ENCODE data around the gene SEMA3D. TPM values are rescaled to one million over a fixed set of nuclear protein-coding genes. Genes with fewer than 3 reads are reported as not detected.

SEMA3D gene
- total and polyA plus RNA-seq, 2 of the 4 experiments (the other 2 are of a cell fraction) = 2.9 to 13.6 TPM

DNA sequence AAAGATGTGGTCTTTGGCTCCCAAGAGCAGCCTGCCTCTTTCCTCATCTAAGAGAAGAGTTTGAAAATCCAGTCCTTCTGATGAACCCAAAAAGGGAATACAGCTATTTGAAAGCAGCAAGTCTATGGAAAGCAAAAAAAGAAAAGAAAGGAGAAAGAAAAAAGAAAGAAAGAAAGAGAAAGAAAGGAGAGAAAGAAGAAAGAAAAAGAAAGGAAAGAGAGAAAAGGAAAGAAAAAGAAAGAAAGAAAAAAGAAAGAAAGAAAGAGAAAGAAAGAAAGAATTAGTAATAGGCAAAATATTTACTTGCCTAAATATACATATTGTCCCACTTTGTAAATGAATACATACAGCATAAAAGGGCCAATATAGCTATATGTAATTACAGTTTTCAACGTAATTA, 89.0 kb downstream of the SEMA3D start:
- Histone ChIP-seq H2AK5ac (ENCODE audit: low read depth, low read length) (no peak overlapping the region), H3K9me1 (ENCODE audit: insufficient read depth, low read length) (no peaks in the 10 kb centered on the region), H3K79me1 (ENCODE audit: low read depth in 1 of 2, low read length in 2 of 2) (no peaks in the 10 kb centered on the region), H3K4ac (ENCODE audit: low read depth, low read length) (no peak overlapping the region), H2BK120ac (ENCODE audit: low read depth, low read length) (no peak overlapping the region), H3K9me3 (ENCODE audit: control insufficient read depth, insufficient read depth, low read length) (no peaks in the 10 kb centered on the region), H3K4me2 (ENCODE audit: low read depth, low read length) (no peak overlapping the region), H2BK5ac (ENCODE audit: low read depth, low read length, poor library complexity, severe bottlenecking) (no peak overlapping the region), H3K36me3 (ENCODE audit: control insufficient read depth, insufficient read depth, low read length) (no peaks in the 10 kb centered on the region), H3K27me3 (ENCODE audit: control insufficient read depth, insufficient read depth, low read length) (no peaks in the 10 kb centered on the region), H3K23ac (ENCODE audit: low read depth, low read length) (no peak overlapping the region), H4K5ac (ENCODE audit: low read depth, low read length) (no peak overlapping the region), H3K4me1 (ENCODE audit: control insufficient read depth, insufficient read depth, low read length) (no peaks in the 10 kb centered on the region), H2AK9ac (replicated peaks; ENCODE audit: low read depth, low read length, poor library complexity) (no peak overlapping the region), H4K8ac (ENCODE audit: low read depth in 2 of 2, low read length in 2 of 2) (no peak overlapping the region), H3K56ac (ENCODE audit: extremely low read depth, insufficient read depth, low read length) (no peak overlapping the region), H3K18ac (ENCODE audit: low read depth, low read length) (no peak overlapping the region), H3K27ac (ENCODE audit: insufficient read depth, low read length) (no peak overlapping the region), H3K14ac (replicated peaks; ENCODE audit: low read depth, low read length) (no peak overlapping the region), H2BK15ac (ENCODE audit: low read depth, low read length) (no peak overlapping the region), H2AFZ (replicated peaks; ENCODE audit: low read length, poor library complexity) (no peak overlapping the region), H2BK20ac (ENCODE audit: low read depth, low read length) (no peak overlapping the region), H3K9ac (ENCODE audit: low read depth, low read length) (no peak overlapping the region), H4K91ac (ENCODE audit: insufficient read depth, low read depth, low read length) (no peak overlapping the region), H4K20me1 (ENCODE audit: insufficient read depth, low read length) (no peaks in the 10 kb centered on the region), H3K4me3 (ENCODE audit: insufficient read depth, low read depth, low read length) (no peak overlapping the region)
- TF ChIP-seq, protein P1, sequence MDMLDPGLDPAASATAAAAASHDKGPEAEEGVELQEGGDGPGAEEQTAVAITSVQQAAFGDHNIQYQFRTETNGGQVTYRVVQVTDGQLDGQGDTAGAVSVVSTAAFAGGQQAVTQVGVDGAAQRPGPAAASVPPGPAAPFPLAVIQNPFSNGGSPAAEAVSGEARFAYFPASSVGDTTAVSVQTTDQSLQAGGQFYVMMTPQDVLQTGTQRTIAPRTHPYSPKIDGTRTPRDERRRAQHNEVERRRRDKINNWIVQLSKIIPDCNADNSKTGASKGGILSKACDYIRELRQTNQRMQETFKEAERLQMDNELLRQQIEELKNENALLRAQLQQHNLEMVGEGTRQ (IDR thresholded peaks at IDR 0.05; ENCODE audit: low read depth, low read length) = no peak
- no peak for TF ChIP-seq POLR2A (IDR thresholded peaks at IDR 0.05; ENCODE audit: low read depth, low read length)
- TF ChIP-seq CEBPB (IDR thresholded peaks at IDR 0.05; ENCODE audit: low read depth, low read length) = no peak
- no peak for TF ChIP-seq MXI1 (IDR thresholded peaks at IDR 0.05; ENCODE audit: borderline replicate concordance, low read depth, low read length)
- no peak for TF ChIP-seq BHLHE40 (IDR thresholded peaks at IDR 0.05; ENCODE audit: low read depth, low read length)
- no peak for TF ChIP-seq MAZ (IDR thresholded peaks at IDR 0.05; ENCODE audit: borderline replicate concordance, low read depth, low read length)
- TF ChIP-seq CHD1 (IDR thresholded peaks at IDR 0.05; ENCODE audit: low read depth, low read length) = no peak
- no peak for TF ChIP-seq SMC3 (IDR thresholded peaks at IDR 0.05; ENCODE audit: low read depth, low read length)
- no peak for TF ChIP-seq RCOR1 (IDR thresholded peaks at IDR 0.05; ENCODE audit: insufficient replicate concordance, low read length)
- TF ChIP-seq RFX5 (IDR thresholded peaks at IDR 0.05; ENCODE audit: low read depth, low read length) = no peak
- no peak for TF ChIP-seq FOS (IDR thresholded peaks at IDR 0.05; ENCODE audit: low read depth, low read length)
- TF ChIP-seq NFE2L2 (IDR thresholded peaks at IDR 0.05; ENCODE audit: low read depth, low read length) = no peak
- TF ChIP-seq, protein P2, sequence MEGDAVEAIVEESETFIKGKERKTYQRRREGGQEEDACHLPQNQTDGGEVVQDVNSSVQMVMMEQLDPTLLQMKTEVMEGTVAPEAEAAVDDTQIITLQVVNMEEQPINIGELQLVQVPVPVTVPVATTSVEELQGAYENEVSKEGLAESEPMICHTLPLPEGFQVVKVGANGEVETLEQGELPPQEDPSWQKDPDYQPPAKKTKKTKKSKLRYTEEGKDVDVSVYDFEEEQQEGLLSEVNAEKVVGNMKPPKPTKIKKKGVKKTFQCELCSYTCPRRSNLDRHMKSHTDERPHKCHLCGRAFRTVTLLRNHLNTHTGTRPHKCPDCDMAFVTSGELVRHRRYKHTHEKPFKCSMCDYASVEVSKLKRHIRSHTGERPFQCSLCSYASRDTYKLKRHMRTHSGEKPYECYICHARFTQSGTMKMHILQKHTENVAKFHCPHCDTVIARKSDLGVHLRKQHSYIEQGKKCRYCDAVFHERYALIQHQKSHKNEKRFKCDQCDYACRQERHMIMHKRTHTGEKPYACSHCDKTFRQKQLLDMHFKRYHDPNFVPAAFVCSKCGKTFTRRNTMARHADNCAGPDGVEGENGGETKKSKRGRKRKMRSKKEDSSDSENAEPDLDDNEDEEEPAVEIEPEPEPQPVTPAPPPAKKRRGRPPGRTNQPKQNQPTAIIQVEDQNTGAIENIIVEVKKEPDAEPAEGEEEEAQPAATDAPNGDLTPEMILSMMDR (conservative IDR thresholded peaks at IDR 0.05; ENCODE audit: low read depth, low read length) = no peak
- no peak for TF ChIP-seq RAD21 (IDR thresholded peaks at IDR 0.05; ENCODE audit: low read length)
- TF ChIP-seq, protein P3, sequence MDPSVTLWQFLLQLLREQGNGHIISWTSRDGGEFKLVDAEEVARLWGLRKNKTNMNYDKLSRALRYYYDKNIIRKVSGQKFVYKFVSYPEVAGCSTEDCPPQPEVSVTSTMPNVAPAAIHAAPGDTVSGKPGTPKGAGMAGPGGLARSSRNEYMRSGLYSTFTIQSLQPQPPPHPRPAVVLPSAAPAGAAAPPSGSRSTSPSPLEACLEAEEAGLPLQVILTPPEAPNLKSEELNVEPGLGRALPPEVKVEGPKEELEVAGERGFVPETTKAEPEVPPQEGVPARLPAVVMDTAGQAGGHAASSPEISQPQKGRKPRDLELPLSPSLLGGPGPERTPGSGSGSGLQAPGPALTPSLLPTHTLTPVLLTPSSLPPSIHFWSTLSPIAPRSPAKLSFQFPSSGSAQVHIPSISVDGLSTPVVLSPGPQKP (IDR thresholded peaks at IDR 0.05; ENCODE audit: borderline replicate concordance, low read depth, low read length) = no peak
- dilution Hi-C loops (cut with HindIII; ENCODE audit: low sequenced_read_pairs, unreplicated experiment) (no loop called here), intact Hi-C loops (cut with micrococcal nuclease) (loop anchor here (2.0 kb wide), 1 partner anchor 15 kb away; no protein-coding TSS in a partner anchor), in situ Hi-C loops (cut with MboI; ENCODE audit: low sequenced_read_pairs) (no loop called here)
- WGBS, 2 experiments (ENCODE audit: extremely low coverage in 2 of 2, insufficient read length in 1 of 2) = no CpG with 5 or more reads among the region's 1 CpG
- no peak for DNase-seq
- ChIA-PET POLR2A (ENCODE audit: unreplicated experiment) (no interaction called here), CTCF (no interaction called here)
- ATAC-seq (ENCODE audit: low read depth) = no peak
- BruUV-seq (replicated peaks) = no TSS peak
